ENCODE data around the gene TWNK. TPM values are rescaled to one million over a fixed set of nuclear protein-coding genes. Genes with fewer than 3 reads are reported as not detected.
A peak's percentile ranks its signal among the peaks of the same experiment; 100 is the strongest.

Gene TWNK
- total and polyA plus RNA-seq, 2 experiments from 2014 or later, result 12.2 to 29.4 TPM

DNA sequence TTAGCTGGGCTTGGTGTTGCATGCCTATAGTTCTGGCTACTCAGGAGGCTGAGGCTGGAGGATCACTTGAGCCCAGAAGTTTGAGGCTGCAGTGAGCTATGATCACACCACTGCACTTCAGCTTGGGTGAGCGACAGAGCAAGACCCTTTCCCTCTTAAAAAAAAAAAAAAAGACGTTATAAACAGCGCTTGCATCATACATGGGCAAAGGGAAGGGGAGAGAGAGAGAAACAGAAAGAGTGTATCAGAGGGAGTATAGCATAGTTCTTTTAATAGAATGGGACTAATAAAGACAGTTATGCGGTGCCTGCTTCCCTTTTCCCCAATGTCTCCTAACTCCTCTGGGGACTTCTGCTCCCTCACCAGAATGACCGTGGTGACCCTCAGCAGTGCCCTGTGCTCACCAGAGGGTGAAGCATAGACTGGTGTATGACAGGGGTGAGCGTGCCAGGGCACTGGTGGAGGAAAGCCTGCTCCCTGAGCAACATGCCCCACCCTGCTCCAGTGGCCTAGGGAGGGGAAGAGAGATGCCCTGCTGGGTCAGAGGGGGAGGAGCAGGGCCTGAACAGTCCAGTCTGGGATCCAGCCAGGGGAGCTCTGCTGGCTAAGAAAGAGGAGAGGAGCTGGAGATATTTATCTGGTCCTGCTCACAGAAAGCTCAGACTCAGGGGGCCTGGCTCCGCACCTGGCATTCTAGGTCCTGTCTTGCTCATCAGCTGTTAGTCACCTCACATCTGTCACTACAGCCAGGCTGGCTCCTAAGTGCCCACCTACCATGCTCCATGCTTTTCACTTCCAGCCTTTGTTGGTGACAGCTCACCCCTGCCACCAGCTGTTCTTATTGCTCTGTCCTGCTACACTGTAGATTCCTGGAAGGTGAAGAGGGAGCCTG is 41.3 kb downstream of the TWNK start:
- Mint-ChIP-seq H3K4me3 (no peak overlapping the region), H3K9me3 (no peaks in the 10 kb centered on the region), H3K36me3 (ENCODE audit: low read depth) (no peaks in the 10 kb centered on the region; the same call in 2 of the 3 replicates), H3K27me3 (ENCODE audit: insufficient read depth, low read depth, poor library complexity) (peaks cover 43% of the 10 kb centered on the region), H3K27ac (no peak overlapping the region), H3K4me1 (peaks cover 33% of the 10 kb centered on the region)
- ATAC-seq (no peak), DNase-seq (ENCODE audit: low spot score) (no peak)
- Histone ChIP-seq H4K20me1 (replicated peaks; ENCODE audit: insufficient read depth) (no peaks in the 10 kb centered on the region; the same call in 1 of the 2 replicates), H3K27me3 (ENCODE audit: insufficient read depth) (peaks cover 43% of the 10 kb centered on the region), H3K4me2 (no peak overlapping the region), H3K4me1 (ENCODE audit: insufficient read depth) (peaks cover 27% of the 10 kb centered on the region; the same call in 1 of the 2 replicates), H3K79me2 (replicated peaks; ENCODE audit: insufficient read depth) (no peaks in the 10 kb centered on the region), H3K4me3 (no peak overlapping the region), H3K36me3 (ENCODE audit: insufficient read depth) (no peaks in the 10 kb centered on the region), H3K9me2 (ENCODE audit: insufficient read depth) (no peaks in the 10 kb centered on the region), H2AFZ (no peak overlapping the region), H3K27ac (ENCODE audit: low read depth) (no peak overlapping the region), H3F3A (replicated peaks; ENCODE audit: low read depth) (no peaks in the 10 kb centered on the region)
- TF ChIP-seq POLR2AphosphoS5 (IDR thresholded peaks at IDR 0.05; ENCODE audit: low read depth), result no peak

DNA sequence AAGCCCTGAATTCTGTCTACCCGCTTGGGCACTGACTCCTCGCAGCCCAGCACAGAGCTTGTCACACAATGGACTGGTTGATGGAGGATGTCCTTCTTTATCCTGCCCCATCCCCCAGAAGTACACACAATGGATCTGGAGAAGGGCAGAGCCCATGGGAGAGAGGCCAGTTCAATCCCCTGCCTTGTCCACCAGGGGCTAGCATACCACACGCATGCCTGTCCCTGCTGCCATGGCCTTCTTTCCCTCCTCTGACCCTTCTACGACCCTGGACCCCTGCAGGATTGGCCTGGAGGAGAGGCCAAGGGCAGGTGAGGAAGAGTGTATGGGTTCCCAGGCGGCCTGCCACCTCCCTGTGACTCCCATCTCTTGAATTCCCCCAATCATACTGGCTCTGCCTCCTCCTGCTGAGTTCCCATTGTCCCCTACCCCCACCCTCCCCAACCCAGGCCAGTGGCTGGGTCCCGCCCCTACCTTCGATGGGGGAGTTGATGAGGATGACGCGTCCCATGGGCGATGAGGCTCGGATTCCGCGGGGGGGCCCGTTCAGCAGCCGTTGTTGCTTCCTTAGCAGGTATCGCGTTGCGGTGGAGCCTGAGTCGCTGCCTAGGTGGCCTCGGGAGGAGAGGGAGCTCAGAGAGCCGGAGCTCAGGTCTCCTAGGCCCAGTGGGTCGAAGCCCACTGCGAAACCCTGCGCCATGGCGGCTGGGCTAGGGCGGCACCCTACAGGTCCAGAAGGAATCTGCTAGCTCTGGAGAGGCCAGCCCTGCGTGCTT is 42.4 kb downstream of the TWNK start:
- peak overlapping the region; percentile 32; the same call in 1 of the 2 replicates for H2AFZ ChIP-seq
- no peaks in the 10 kb centered on the region; the same call in 1 of the 2 replicates for H4K20me1 ChIP-seq (replicated peaks; ENCODE audit: insufficient read depth)
- H3K4me3 Mint-ChIP-seq, result no peak overlapping the region
- H3K36me3 ChIP-seq (ENCODE audit: insufficient read depth), result no peaks in the 10 kb centered on the region
- H3K9me3 Mint-ChIP-seq, result no peaks in the 10 kb centered on the region
- H3K27ac Mint-ChIP-seq, result no peak overlapping the region
- no peaks in the 10 kb centered on the region; the same call in 2 of the 3 replicates for H3K36me3 Mint-ChIP-seq (ENCODE audit: low read depth)
- no peak overlapping the region for H3K4me3 ChIP-seq
- H3K4me1 ChIP-seq (ENCODE audit: insufficient read depth), result peaks cover 27% of the 10 kb centered on the region; the same call in 1 of the 2 replicates
- peaks cover 33% of the 10 kb centered on the region for H3K4me1 Mint-ChIP-seq
- no peaks in the 10 kb centered on the region for H3F3A ChIP-seq (replicated peaks; ENCODE audit: low read depth)
- DNase-seq (ENCODE audit: low spot score) (peak; percentile 72), ATAC-seq (peak; percentile 20)
- no peaks in the 10 kb centered on the region for H3K9me2 ChIP-seq (ENCODE audit: insufficient read depth)
- H3K27ac ChIP-seq (ENCODE audit: low read depth), result no peak overlapping the region
- peaks cover 46% of the 10 kb centered on the region for H3K27me3 Mint-ChIP-seq (ENCODE audit: insufficient read depth, low read depth, poor library complexity)
- H3K79me2 ChIP-seq (replicated peaks; ENCODE audit: insufficient read depth), result no peaks in the 10 kb centered on the region
- H3K4me2 ChIP-seq, result peak overlapping the region; percentile 100; the same call in 1 of the 2 replicates
- peaks cover 53% of the 10 kb centered on the region for H3K27me3 ChIP-seq (ENCODE audit: insufficient read depth)
- TF ChIP-seq, protein P1, sequence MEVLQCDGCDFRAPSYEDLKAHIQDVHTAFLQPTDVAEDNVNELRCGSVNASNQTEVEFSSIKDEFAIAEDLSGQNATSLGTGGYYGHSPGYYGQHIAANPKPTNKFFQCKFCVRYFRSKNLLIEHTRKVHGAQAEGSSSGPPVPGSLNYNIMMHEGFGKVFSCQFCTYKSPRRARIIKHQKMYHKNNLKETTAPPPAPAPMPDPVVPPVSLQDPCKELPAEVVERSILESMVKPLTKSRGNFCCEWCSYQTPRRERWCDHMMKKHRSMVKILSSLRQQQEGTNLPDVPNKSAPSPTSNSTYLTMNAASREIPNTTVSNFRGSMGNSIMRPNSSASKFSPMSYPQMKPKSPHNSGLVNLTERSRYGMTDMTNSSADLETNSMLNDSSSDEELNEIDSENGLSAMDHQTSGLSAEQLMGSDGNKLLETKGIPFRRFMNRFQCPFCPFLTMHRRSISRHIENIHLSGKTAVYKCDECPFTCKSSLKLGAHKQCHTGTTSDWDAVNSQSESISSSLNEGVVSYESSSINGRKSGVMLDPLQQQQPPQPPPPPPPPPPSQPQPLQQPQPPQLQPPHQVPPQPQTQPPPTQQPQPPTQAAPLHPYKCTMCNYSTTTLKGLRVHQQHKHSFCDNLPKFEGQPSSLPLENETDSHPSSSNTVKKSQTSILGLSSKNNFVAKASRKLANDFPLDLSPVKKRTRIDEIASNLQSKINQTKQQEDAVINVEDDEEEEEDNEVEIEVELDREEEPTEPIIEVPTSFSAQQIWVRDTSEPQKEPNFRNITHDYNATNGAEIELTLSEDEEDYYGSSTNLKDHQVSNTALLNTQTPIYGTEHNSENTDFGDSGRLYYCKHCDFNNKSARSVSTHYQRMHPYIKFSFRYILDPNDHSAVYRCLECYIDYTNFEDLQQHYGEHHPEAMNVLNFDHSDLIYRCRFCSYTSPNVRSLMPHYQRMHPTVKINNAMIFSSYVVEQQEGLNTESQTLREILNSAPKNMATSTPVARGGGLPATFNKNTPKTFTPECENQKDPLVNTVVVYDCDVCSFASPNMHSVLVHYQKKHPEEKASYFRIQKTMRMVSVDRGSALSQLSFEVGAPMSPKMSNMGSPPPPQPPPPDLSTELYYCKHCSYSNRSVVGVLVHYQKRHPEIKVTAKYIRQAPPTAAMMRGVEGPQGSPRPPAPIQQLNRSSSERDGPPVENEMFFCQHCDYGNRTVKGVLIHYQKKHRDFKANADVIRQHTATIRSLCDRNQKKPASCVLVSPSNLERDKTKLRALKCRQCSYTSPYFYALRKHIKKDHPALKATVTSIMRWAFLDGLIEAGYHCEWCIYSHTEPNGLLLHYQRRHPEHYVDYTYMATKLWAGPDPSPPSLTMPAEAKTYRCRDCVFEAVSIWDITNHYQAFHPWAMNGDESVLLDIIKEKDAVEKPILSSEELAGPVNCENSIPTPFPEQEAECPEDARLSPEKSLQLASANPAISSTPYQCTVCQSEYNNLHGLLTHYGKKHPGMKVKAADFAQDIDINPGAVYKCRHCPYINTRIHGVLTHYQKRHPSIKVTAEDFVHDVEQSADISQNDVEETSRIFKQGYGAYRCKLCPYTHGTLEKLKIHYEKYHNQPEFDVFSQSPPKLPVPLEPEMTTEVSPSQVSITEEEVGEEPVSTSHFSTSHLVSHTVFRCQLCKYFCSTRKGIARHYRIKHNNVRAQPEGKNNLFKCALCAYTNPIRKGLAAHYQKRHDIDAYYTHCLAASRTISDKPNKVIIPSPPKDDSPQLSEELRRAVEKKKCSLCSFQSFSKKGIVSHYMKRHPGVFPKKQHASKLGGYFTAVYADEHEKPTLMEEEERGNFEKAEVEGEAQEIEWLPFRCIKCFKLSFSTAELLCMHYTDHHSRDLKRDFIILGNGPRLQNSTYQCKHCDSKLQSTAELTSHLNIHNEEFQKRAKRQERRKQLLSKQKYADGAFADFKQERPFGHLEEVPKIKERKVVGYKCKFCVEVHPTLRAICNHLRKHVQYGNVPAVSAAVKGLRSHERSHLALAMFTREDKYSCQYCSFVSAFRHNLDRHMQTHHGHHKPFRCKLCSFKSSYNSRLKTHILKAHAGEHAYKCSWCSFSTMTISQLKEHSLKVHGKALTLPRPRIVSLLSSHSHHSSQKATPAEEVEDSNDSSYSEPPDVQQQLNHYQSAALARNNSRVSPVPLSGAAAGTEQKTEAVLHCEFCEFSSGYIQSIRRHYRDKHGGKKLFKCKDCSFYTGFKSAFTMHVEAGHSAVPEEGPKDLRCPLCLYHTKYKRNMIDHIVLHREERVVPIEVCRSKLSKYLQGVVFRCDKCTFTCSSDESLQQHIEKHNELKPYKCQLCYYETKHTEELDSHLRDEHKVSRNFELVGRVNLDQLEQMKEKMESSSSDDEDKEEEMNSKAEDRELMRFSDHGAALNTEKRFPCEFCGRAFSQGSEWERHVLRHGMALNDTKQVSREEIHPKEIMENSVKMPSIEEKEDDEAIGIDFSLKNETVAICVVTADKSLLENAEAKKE (CRISPR knock-in tag; IDR thresholded peaks at IDR 0.05), result no peak
- TF ChIP-seq POLR2AphosphoS5 (IDR thresholded peaks at IDR 0.05; ENCODE audit: low read depth) (no peak), ZNF114 (CRISPR knock-in tag; IDR thresholded peaks at IDR 0.05) (no peak), EZH2 (IDR thresholded peaks at IDR 0.05; ENCODE audit: low read depth, unreplicated experiment) (no peak)
- TF ChIP-seq, protein P2, sequence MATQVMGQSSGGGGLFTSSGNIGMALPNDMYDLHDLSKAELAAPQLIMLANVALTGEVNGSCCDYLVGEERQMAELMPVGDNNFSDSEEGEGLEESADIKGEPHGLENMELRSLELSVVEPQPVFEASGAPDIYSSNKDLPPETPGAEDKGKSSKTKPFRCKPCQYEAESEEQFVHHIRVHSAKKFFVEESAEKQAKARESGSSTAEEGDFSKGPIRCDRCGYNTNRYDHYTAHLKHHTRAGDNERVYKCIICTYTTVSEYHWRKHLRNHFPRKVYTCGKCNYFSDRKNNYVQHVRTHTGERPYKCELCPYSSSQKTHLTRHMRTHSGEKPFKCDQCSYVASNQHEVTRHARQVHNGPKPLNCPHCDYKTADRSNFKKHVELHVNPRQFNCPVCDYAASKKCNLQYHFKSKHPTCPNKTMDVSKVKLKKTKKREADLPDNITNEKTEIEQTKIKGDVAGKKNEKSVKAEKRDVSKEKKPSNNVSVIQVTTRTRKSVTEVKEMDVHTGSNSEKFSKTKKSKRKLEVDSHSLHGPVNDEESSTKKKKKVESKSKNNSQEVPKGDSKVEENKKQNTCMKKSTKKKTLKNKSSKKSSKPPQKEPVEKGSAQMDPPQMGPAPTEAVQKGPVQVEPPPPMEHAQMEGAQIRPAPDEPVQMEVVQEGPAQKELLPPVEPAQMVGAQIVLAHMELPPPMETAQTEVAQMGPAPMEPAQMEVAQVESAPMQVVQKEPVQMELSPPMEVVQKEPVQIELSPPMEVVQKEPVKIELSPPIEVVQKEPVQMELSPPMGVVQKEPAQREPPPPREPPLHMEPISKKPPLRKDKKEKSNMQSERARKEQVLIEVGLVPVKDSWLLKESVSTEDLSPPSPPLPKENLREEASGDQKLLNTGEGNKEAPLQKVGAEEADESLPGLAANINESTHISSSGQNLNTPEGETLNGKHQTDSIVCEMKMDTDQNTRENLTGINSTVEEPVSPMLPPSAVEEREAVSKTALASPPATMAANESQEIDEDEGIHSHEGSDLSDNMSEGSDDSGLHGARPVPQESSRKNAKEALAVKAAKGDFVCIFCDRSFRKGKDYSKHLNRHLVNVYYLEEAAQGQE (IDR thresholded peaks at IDR 0.05; ENCODE audit: unreplicated experiment), result no peak
- TF ChIP-seq, protein P3, sequence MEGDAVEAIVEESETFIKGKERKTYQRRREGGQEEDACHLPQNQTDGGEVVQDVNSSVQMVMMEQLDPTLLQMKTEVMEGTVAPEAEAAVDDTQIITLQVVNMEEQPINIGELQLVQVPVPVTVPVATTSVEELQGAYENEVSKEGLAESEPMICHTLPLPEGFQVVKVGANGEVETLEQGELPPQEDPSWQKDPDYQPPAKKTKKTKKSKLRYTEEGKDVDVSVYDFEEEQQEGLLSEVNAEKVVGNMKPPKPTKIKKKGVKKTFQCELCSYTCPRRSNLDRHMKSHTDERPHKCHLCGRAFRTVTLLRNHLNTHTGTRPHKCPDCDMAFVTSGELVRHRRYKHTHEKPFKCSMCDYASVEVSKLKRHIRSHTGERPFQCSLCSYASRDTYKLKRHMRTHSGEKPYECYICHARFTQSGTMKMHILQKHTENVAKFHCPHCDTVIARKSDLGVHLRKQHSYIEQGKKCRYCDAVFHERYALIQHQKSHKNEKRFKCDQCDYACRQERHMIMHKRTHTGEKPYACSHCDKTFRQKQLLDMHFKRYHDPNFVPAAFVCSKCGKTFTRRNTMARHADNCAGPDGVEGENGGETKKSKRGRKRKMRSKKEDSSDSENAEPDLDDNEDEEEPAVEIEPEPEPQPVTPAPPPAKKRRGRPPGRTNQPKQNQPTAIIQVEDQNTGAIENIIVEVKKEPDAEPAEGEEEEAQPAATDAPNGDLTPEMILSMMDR (conservative IDR thresholded peaks at IDR 0.05; ENCODE audit: low read depth in 2 of 2), result peak; percentile 15 to 37; a peak in 3 of 4 replicates

Data from GM23338 (cell line).